Neural progenitor cell (in vitro differentiated cells): ENCODE results near the gene PDZD4. TPM values are rescaled to one million over a fixed set of nuclear protein-coding genes. Genes with fewer than 3 reads are reported as not detected.

Experiments
- DNase-seq: peaks from one replicate; pipeline ENCODE4 v3.0.0-alpha.2; 2016; ENCODE audit warnings: low spot score
- H2AFZ ChIP-seq: fragments of 200-600 bp; sonication (generic); replicated peaks from 2 replicates; pipeline ENCODE4 v1.6.1; 2016; ENCODE audit warnings: antibody characterized with exemption
- H3F3A ChIP-seq: fragments of 200-600 bp; sonication (generic); 2 replicates; pipeline ENCODE4 v1.6.1; 2016; ENCODE audit warnings: antibody characterized with exemption, low read depth
- H3K27ac ChIP-seq: fragments of 200-600 bp; sonication (generic); 2 replicates; pipeline ENCODE4 v1.5.1; 2016; ENCODE audit warnings: mild to moderate bottlenecking
- H3K27me3 ChIP-seq: fragments of 200-600 bp; sonication (generic); 2 replicates; pipeline ENCODE4 v1.6.1; 2016; ENCODE audit warnings: mild to moderate bottlenecking, moderate library complexity
- H3K36me3 ChIP-seq: fragments of 200-600 bp; sonication (generic); 2 replicates; pipeline ENCODE4 v1.5.1; 2016
- H3K4me1 ChIP-seq: fragments of 200-600 bp; sonication (generic); 2 replicates; pipeline ENCODE4 v1.6.1; 2016; ENCODE audit warnings: mixed run types
- H3K4me2 ChIP-seq: fragments of 200-600 bp; sonication (generic); 2 replicates; pipeline ENCODE4 v1.6.1; 2016
- H3K4me3 ChIP-seq: fragments of 200-600 bp; sonication (generic); 2 replicates; pipeline ENCODE4 v1.5.1; 2016
- H3K79me2 ChIP-seq: fragments of 200-600 bp; sonication (generic); 2 replicates; pipeline ENCODE4 v1.6.1; 2016; ENCODE audit warnings: low read depth
- H3K9ac ChIP-seq: fragments of 200-600 bp; sonication (generic); 2 replicates; pipeline ENCODE4 v1.6.1; 2016
- H3K9me3 ChIP-seq: fragments of 200-600 bp; sonication (generic); 2 replicates; pipeline ENCODE4 v1.5.1; 2016; ENCODE audit warnings: low read depth
- H4K20me1 ChIP-seq: fragments of 200-600 bp; sonication (generic); 2 replicates; pipeline ENCODE4 v1.6.1; 2016; ENCODE audit warnings: low read depth
- H3K27ac Mint-ChIP-seq: 3 replicates; pipeline ENCODE4 v1.8.0; 2021; ENCODE audit warnings: mixed read lengths
- H3K27me3 Mint-ChIP-seq: 2 replicates; pipeline ENCODE4 v1.8.0; 2022; ENCODE audit warnings: low read depth, mild to moderate bottlenecking, inconsistent platforms, moderate library complexity, mixed read lengths; ENCODE audit not compliant: insufficient read depth
- H3K36me3 Mint-ChIP-seq: 3 replicates; pipeline ENCODE4 v1.8.0; 2021; ENCODE audit warnings: mixed read lengths
- H3K4me1 Mint-ChIP-seq: 3 replicates; pipeline ENCODE4 v1.8.0; 2021; ENCODE audit warnings: mixed read lengths
- H3K4me3 Mint-ChIP-seq: 3 replicates; pipeline ENCODE4 v1.8.0; 2021; ENCODE audit warnings: mild to moderate bottlenecking, moderate library complexity, mixed read lengths
- H3K9me3 Mint-ChIP-seq: 3 replicates; pipeline ENCODE4 v1.8.0; 2020; ENCODE audit warnings: mixed read lengths
- EZH2 ChIP-seq: fragments of 200-600 bp; sonication (generic); IDR thresholded peaks from 2 replicates; pipeline ENCODE4 v1.6.1; 2017; ENCODE audit warnings: antibody characterized with exemption, mild to moderate bottlenecking, moderate library complexity
- EZH2phosphoT487 ChIP-seq: fragments of 200-600 bp; sonication (generic); IDR thresholded peaks from 2 replicates; pipeline ENCODE4 v1.6.1; 2017; ENCODE audit warnings: antibody characterized with exemption
- total RNA-seq: library from RNA; depleted of rRNA; stranded (reverse); fragments of >200 nt; gene quantifications from 2 replicates; pipeline ENCODE4 v1.2.3, GENCODE V29; 2015; ENCODE audit warnings: low replicate concordance
- TF ChIP-seq, protein P1 (sequence below): fragments of 200-600 bp; sonication (generic); IDR thresholded peaks from 2 replicates; pipeline ENCODE4 v1.5.1; 2017; ENCODE audit warnings: antibody characterized with exemption, mild to moderate bottlenecking

Gene PDZD4
- total RNA-seq, 1 donor from 2014 or later, result 1.9 TPM

DNA sequence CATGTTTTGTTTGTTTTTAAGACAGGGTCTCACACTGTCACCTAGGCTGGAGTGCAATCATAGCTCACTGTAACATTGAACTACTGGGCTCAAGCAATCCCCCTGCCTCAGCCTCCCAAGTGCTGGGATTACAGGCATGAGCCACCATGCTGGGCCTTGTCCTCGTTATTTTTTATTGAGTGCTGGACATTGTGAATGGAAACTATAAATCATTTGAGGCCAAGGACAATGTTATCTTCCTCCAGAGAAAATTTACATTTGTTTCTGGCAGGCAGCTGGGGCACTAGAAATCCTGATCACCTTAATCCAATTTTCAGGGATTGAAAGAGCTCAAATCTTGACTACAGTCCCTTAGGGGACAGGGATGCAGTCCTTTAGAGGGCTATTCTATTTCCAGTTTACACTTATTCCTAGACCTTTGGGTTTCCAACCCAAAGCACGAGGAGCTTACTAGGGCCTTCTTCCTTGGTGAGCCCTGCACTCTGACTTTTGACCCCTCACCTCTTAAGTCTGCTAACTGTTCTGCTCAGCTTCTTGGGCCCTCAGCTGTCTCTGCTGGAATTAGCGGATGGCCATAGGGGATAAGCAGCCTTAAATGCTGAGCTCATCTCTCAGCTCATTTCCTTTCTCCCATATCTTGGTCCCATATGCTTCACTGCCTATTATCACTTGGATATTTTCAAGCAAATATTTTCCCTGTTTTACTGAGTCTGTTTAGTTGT, 23.0 kb upstream of the PDZD4 start:
- H3K9me3 ChIP-seq, result no peaks in the 10 kb centered on the region
- H3K4me1 ChIP-seq, result no peaks in the 10 kb centered on the region
- no peaks in the 10 kb centered on the region for H3K36me3 ChIP-seq
- Mint-ChIP-seq H3K27ac (no peak overlapping the region), H3K36me3 (no peaks in the 10 kb centered on the region), H3K27me3 (peaks cover 3% of the 10 kb centered on the region), H3K4me1 (peaks cover 5% of the 10 kb centered on the region), H3K4me3 (no peak overlapping the region), H3K9me3 (peaks cover 18% of the 10 kb centered on the region)
- H3K27me3 ChIP-seq, result peaks cover 44% of the 10 kb centered on the region
- DNase-seq, result no peak
- H4K20me1 ChIP-seq, result no peaks in the 10 kb centered on the region
- H2AFZ ChIP-seq, result no peak overlapping the region
- H3F3A ChIP-seq, result peaks cover 5% of the 10 kb centered on the region
- no peaks in the 10 kb centered on the region for H3K79me2 ChIP-seq
- H3K9ac ChIP-seq, result no peak overlapping the region
- no peak overlapping the region for H3K4me2 ChIP-seq
- no peak overlapping the region for H3K27ac ChIP-seq
- H3K4me3 ChIP-seq, result no peak overlapping the region
- TF ChIP-seq EZH2phosphoT487 (no peak), EZH2 (no peak)
- TF ChIP-seq, protein P1, sequence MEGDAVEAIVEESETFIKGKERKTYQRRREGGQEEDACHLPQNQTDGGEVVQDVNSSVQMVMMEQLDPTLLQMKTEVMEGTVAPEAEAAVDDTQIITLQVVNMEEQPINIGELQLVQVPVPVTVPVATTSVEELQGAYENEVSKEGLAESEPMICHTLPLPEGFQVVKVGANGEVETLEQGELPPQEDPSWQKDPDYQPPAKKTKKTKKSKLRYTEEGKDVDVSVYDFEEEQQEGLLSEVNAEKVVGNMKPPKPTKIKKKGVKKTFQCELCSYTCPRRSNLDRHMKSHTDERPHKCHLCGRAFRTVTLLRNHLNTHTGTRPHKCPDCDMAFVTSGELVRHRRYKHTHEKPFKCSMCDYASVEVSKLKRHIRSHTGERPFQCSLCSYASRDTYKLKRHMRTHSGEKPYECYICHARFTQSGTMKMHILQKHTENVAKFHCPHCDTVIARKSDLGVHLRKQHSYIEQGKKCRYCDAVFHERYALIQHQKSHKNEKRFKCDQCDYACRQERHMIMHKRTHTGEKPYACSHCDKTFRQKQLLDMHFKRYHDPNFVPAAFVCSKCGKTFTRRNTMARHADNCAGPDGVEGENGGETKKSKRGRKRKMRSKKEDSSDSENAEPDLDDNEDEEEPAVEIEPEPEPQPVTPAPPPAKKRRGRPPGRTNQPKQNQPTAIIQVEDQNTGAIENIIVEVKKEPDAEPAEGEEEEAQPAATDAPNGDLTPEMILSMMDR, result no peak

DNA sequence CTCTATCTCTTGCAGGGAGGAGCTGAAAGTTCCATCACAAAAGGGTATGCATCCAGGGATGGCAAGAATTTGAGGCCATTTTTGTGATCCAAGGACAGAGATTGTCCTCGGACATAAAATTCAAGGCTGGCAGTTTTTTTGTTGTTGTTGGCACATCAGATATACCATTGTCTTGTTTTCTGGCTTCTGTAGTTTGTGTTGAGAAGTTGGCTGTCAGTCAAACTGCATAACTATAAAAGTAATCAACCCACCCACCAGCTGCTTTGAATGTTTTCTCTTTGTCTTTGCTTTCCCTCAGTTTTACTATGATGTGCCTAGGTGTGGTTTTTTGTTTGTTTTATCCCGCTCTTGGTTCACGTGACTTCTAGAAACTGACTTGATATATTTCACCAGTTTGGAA, 21.6 kb upstream of the PDZD4 start:
- no peak for TF ChIP-seq EZH2phosphoT487
- TF ChIP-seq, protein P1, result no peak
- no peak for TF ChIP-seq EZH2
- no peaks in the 10 kb centered on the region for H3K36me3 ChIP-seq
- H4K20me1 ChIP-seq, result no peaks in the 10 kb centered on the region
- no peak overlapping the region for H3K4me3 Mint-ChIP-seq
- DNase-seq, result no peak
- H3K27ac ChIP-seq, result no peak overlapping the region
- no peaks in the 10 kb centered on the region for H3K9me3 ChIP-seq
- H2AFZ ChIP-seq, result no peak overlapping the region
- H3K27me3 Mint-ChIP-seq, result no peaks in the 10 kb centered on the region
- peaks cover 57% of the 10 kb centered on the region for H3K27me3 ChIP-seq
- peaks cover 12% of the 10 kb centered on the region for H3K9me3 Mint-ChIP-seq
- H3K27ac Mint-ChIP-seq, result no peak overlapping the region
- H3K4me1 Mint-ChIP-seq, result peaks cover 5% of the 10 kb centered on the region
- H3K4me2 ChIP-seq, result no peak overlapping the region
- no peak overlapping the region for H3K4me3 ChIP-seq
- H3K79me2 ChIP-seq, result no peaks in the 10 kb centered on the region
- no peak overlapping the region for H3K9ac ChIP-seq
- H3K4me1 ChIP-seq, result peaks cover 3% of the 10 kb centered on the region
- H3F3A ChIP-seq, result peaks cover 10% of the 10 kb centered on the region
- no peaks in the 10 kb centered on the region for H3K36me3 Mint-ChIP-seq

GRCh38 chrX:153848325-153848724, 18.0 kb upstream of the PDZD4 start:
- H3K36me3 ChIP-seq, result no peaks in the 10 kb centered on the region
- Mint-ChIP-seq H3K4me3 (no peak overlapping the region), H3K9me3 (peaks cover 4% of the 10 kb centered on the region), H3K27me3 (no peaks in the 10 kb centered on the region), H3K4me1 (peaks cover 16% of the 10 kb centered on the region), H3K36me3 (no peaks in the 10 kb centered on the region), H3K27ac (no peak overlapping the region)
- peak; percentile 44 for DNase-seq
- no peak overlapping the region for H3K4me2 ChIP-seq
- TF ChIP-seq EZH2 (no peak), EZH2phosphoT487 (no peak)
- TF ChIP-seq, protein P1, result no peak
- H3K9me3 ChIP-seq, result no peaks in the 10 kb centered on the region
- H3K9ac ChIP-seq, result no peak overlapping the region
- H3K27me3 ChIP-seq, result peaks cover 83% of the 10 kb centered on the region
- peaks cover 16% of the 10 kb centered on the region for H3F3A ChIP-seq
- no peak overlapping the region for H3K4me3 ChIP-seq
- peaks cover 7% of the 10 kb centered on the region for H3K4me1 ChIP-seq
- H3K79me2 ChIP-seq, result no peaks in the 10 kb centered on the region
- no peak overlapping the region for H2AFZ ChIP-seq
- no peak overlapping the region for H3K27ac ChIP-seq
- H4K20me1 ChIP-seq, result no peaks in the 10 kb centered on the region
